Mucosa of stomach (tissue), 1 donor: ENCODE measurements around the gene TRIM46.
"Not testable (repeated sequence)": the region's sequence is repeated elsewhere in the genome, so short reads cannot be mapped to it uniquely, and the experiment has no call there.

Experiments used
- H3K27me3 ChIP-seq: one replicate; pipeline ENCODE4 v1.7.0; 2013; ENCODE audit warnings: mild to moderate bottlenecking, low read length; ENCODE audit not compliant: control insufficient read depth, insufficient read depth
- H3K36me3 ChIP-seq: one replicate; pipeline ENCODE4 v1.7.0; 2013; ENCODE audit warnings: low read length; ENCODE audit not compliant: control insufficient read depth, insufficient read depth
- H3K4me1 ChIP-seq: one replicate; pipeline ENCODE4 v1.7.0; 2013; ENCODE audit warnings: mild to moderate bottlenecking, low read length; ENCODE audit not compliant: control insufficient read depth, insufficient read depth
- H3K4me3 ChIP-seq: one replicate; pipeline ENCODE4 v1.7.0; 2013; ENCODE audit warnings: low read length
- H3K9ac ChIP-seq: one replicate; pipeline ENCODE4 v1.7.0; 2013; ENCODE audit warnings: mild to moderate bottlenecking, low read length, moderate library complexity
- H3K9me3 ChIP-seq: one replicate; pipeline ENCODE4 v1.7.0; 2013; ENCODE audit warnings: mild to moderate bottlenecking, low read length, moderate library complexity; ENCODE audit not compliant: control insufficient read depth
- donor health status: Pancreatic carcinoma.

The TRIM46 gene

DNA sequence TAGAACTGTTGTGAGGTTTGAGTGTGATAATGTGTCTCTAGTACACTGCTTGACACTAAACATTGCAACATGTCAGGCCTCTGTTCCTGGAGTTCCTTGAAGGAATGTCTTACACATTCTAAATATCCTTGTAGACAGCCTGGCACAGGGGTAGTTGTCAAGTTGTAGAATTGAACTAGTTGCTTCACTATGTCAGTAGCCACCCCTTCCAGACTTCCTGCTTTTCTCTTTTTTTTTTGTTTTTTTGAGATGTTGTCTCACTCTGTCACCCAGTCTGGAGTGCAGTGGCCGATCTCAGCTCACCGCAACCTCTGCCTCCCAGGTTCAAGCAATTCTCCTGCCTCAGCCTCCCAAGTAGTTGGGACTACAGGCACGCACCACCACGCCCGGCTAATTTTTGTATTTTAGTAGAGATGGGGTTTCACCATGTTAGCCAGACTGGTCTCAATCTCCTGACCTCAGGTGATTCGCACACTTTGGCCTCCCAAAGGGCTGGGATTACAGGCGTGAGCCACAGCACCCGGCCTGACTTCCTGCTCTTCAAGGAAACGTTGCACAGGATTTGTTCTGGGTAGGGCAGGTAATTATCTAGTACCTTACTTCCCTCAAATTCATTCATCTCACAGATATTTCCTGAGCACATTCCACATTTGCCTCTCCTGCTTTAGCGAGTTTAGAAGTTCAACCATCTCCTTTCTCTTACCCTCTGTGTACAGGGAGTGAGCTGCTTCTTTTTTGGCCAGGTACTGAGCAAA, 46.7 kb downstream of the TRIM46 start:
- not testable (repeated sequence) for H3K9ac ChIP-seq, H3K9me3 ChIP-seq, H3K4me3 ChIP-seq, H3K27me3 ChIP-seq, H3K36me3 ChIP-seq
- H3K4me1 ChIP-seq, result peaks cover 17% of the 10 kb centered on the region

DNA sequence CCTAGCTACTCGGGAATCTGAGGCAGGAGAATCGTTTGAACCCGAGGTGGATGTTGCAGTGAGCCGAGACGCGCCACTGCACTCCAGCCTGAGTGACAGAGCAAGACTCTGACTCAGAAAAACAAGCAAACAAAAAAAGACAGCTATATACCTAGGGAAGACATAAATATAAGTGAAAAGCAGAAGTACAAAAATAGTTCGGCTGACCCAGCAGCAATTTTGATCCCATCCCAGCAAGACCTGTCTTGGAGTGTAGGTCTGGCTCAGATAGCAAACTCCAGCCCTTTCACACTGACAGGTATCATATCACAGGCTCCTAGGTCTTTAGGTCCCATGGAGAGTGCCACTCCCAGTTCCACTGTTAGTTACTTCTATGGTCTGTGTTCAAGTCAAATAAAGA, 49.4 kb downstream of the TRIM46 start:
- Histone ChIP-seq H3K4me1 (peaks cover 36% of the 10 kb centered on the region), H3K27me3 (no peaks in the 10 kb centered on the region), H3K9ac (no peak overlapping the region), H3K4me3 (no peak overlapping the region), H3K36me3 (no peaks in the 10 kb centered on the region), H3K9me3 (no peaks in the 10 kb centered on the region)

DNA sequence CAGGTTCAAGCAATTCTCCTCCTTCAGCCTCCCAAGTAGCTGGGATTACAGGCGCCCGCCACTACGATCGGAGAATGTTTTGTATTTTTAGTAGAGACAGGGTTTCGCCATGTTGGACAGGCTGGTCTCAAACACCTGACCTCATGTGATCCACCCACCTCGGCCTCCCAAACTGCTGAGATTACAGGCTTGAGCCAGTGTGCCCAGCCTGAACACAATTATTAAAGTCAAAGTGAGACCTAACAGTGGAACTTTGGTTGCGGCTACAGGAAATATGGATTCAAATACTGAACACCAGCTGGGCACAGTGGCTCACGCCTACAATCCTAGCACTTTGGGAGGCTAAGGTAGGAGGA, 51.7 kb downstream of the TRIM46 start:
- H3K4me3 ChIP-seq, H3K27me3 ChIP-seq, H3K9ac ChIP-seq, H3K36me3 ChIP-seq, H3K9me3 ChIP-seq: not testable (repeated sequence)
- H3K4me1 ChIP-seq, result peaks cover 28% of the 10 kb centered on the region

DNA sequence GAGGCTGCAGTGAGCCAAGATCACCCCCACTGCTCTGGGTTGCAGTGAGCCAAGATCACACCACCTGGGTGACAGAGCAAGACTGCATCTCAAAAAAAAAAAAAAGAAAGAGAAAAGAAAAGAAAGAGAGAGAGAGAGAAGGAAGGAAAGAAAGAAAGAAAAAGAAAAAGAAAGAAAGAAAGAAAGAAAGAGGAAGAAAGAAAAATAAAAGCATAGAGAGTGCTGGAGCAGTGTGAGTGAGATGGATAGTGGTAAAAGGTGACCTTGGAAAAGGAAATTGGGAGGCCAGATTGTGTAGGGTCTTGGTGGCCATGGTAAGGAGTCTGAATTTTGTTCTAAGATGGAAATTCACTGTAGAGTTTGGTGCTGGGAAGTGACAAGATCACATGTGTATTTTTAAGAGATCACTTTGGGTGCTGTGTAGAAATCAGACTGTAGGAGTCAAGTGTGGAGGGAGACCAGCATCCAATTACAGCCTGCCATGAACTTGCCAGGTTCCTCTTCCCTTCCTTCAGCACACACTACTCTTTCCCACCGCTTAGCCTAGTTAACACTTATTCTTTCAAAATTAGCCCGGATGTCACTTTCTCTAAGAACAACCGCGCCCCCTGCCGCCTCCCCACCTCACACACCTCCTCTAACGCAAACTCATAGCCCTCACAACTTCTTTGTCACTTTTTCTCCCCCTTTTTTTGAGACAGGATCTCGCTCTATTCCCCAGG, 52.7 kb downstream of the TRIM46 start:
- Histone ChIP-seq H3K9me3 (no peaks in the 10 kb centered on the region), H3K27me3 (no peaks in the 10 kb centered on the region), H3K9ac (peak overlapping the region; percentile 63), H3K36me3 (no peaks in the 10 kb centered on the region), H3K4me1 (peaks cover 24% of the 10 kb centered on the region), H3K4me3 (peak overlapping the region; percentile 43)

DNA sequence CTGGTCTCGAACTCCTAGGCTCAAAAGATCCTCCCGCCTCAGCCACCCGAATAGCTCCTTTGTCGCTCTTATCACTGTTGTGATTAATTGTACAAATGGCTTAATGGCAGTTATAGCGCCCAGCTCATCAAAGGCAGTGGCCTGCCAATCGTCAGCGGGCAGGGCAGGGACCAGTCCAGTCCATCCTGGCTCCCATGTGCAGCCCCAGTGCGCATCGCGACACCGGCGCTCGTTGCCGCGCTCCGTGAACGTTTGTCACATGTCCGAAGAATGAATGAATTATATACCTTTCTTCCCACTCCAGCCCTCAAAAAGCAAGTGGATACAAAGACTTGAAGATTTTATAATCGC, 53.2 kb downstream of the TRIM46 start:
- Histone ChIP-seq H3K9me3 (no peaks in the 10 kb centered on the region), H3K4me1 (peaks cover 24% of the 10 kb centered on the region), H3K27me3 (no peaks in the 10 kb centered on the region), H3K4me3 (peak overlapping the region; percentile 43), H3K9ac (peak overlapping the region; percentile 63), H3K36me3 (no peaks in the 10 kb centered on the region)

DNA sequence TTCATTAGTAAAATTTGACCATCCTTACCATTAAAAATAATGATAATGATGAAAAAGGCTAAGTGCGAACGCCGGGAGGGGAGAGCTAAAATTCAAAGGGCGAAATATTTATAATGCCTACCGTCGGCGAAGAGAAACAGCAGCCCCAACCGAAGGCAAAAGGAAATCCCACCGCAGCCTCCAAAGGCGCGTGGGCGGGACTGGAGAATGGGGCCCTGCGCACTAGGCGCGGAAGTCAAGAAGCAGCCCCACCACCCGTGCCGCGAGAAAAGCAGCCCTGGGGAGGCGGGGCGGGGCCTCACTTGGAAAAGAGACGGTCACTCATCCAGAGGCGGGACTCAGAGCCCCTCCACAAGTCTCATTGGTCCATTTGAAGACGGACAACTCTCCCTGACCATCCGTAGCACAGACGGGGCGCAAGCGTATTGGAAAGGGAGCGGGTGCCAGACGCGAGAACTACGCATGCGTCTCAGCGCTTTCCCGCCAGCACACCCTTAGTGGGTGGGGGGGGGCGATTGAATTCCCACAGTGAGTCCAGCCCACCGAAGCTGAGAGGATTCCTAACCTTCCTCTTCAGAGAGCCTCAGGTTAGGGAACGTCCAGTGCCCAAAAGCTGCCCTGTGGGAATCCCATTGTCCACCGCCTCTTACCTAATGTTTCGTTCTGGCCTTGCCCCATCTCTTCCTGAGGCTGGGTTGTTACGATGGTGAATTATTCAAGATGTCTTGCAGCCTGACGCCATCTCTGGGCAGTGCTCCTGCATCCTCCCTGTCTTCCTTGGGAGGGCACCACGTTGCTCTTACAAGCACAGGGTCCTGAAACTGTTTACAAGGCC, 53.8 kb downstream of the TRIM46 start:
- H3K36me3 ChIP-seq, result no peaks in the 10 kb centered on the region

DNA sequence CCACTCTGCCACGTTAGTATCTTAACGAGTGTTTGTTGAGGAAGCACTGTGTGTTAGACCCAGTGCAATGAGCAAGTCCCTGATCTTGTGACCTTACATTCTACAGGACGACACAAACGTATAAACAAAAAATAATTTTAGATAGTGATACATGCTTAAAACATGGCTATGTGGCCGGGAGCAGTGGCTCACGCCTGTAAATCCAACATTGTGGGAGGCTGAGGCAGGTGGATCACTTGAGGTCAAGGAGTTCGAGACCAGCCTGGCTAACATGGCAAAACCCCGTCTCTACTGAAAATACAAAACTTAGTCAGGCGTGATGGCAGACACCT, 54.4 kb downstream of the TRIM46 start:
- H3K4me3 ChIP-seq, result peak overlapping the region; percentile 43
- H3K36me3 ChIP-seq, result no peaks in the 10 kb centered on the region
- H3K9ac ChIP-seq, result peak overlapping the region; percentile 66
- H3K9me3 ChIP-seq, result no peaks in the 10 kb centered on the region
- no peaks in the 10 kb centered on the region for H3K27me3 ChIP-seq
- H3K4me1 ChIP-seq, result peaks cover 24% of the 10 kb centered on the region

More for the DNA sequence above, 53.8 kb downstream of the TRIM46 start:
- peaks cover 24% of the 10 kb centered on the region for H3K4me1 ChIP-seq
- H3K9me3 ChIP-seq, result no peaks in the 10 kb centered on the region
- H3K27me3 ChIP-seq, result no peaks in the 10 kb centered on the region
- peak overlapping the region; percentile 66 for H3K9ac ChIP-seq
- H3K4me3 ChIP-seq, result peak overlapping the region; percentile 43

DNA sequence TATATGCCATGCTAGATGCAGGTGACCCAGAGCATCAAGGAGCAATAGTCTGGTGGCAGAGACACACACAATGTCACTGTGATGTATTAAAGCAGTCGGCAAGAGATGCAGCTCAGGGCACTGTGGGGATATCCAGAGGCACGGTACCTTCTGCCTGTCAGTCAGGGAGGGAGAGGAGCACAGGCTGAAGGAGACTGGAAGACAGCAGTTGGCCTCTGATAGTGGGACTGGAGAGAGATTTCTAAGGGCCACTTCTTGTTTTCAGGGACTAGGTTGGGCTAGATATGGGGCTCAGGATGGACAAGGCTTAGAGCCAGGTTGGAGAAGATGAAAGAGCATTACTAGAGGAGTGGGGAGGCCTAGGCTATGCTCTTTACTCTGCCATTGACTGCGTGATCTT, 57.7 kb downstream of the TRIM46 start:
- H3K4me3 ChIP-seq, H3K36me3 ChIP-seq, H3K9ac ChIP-seq, H3K27me3 ChIP-seq, H3K9me3 ChIP-seq: not testable (repeated sequence)
- peaks cover 13% of the 10 kb centered on the region for H3K4me1 ChIP-seq

DNA sequence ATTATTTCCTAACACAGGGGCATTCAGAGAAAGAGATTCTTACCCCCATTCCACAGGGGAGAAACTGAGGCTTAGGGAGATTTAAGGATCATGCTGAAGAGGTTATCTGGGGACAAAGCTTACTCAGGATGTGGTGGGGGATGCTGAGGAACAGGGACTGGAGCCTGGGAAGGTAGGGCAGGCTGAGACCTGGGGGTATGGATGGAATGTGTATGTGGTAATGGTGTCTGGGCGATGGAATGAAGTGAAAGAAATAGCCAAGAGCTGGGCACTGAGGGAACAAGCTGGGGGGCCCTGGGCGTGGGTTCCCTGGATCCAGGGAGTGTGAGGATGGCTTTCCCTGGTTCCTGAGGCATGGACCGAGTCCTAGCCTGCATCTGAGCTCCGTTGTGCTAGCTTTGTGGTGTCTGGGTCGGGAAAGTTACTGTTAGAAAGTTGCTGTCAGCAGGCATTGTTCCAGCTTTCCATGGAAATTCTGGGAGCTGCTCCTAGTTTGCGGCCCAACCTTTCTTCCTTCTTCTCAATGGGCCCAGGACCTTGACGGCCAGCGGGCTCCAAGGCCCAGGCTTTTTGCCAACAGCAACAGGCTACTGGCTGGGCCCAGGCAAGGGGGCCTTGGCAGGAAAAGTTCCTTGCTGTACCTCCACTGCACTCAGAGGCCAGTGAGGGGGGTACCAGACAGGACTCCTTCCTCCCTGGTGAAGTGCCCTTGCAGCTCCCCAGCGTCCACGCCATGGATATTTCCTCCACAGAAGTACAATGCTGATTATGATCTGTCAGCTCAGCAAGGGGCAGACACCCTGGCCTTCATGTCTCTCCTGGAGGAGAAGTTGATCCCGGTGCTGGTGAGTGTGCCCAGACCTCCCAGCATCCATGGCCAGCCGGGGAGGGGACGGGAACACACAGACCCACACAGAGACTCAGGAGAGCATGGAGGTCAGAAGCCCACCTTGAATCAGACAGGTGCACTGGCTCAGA, 58.6 kb downstream of the TRIM46 start:
- H3K9me3 ChIP-seq, H3K9ac ChIP-seq, H3K4me3 ChIP-seq, H3K36me3 ChIP-seq, H3K27me3 ChIP-seq, H3K4me1 ChIP-seq: not testable (repeated sequence)

DNA sequence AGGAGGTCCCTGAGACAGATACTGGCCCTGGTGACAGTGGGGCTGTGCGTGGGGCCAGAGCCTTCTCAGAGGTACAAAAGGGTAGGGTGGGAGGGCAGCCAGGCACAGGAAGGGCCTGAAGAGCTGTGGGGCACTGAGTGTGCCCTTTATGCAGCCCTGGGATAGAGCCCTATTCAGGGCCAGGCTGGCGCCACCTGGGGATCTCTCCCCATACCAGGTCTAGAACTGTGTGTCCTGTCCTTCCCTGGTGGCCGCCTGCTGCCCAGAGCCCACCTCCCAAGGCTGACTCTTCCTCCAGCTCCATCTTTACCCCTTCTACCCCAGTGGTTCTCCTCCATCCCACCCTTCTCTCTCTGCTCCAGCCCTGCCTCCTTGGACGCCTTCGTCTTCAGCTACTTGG, 59.9 kb downstream of the TRIM46 start:
- H3K9ac ChIP-seq, H3K27me3 ChIP-seq, H3K4me3 ChIP-seq, H3K9me3 ChIP-seq, H3K36me3 ChIP-seq, H3K4me1 ChIP-seq: not testable (repeated sequence)
